Stimulated activated CD4-positive, alpha-beta T cell treated with anti-CD3 and anti-CD28 coated beads, Interleukin-4, amount 100 ng/mL, for 48 hours (primary cell): ENCODE measurements around the gene PLEKHG5.

Experiments
- DNase-seq, 2 donors: peaks; one replicate each; pipeline ENCODE4 v3.0.0-alpha.2; 2020; ENCODE audit warnings: low read depth in 2 of 2

PLEKHG5 gene, protein sequence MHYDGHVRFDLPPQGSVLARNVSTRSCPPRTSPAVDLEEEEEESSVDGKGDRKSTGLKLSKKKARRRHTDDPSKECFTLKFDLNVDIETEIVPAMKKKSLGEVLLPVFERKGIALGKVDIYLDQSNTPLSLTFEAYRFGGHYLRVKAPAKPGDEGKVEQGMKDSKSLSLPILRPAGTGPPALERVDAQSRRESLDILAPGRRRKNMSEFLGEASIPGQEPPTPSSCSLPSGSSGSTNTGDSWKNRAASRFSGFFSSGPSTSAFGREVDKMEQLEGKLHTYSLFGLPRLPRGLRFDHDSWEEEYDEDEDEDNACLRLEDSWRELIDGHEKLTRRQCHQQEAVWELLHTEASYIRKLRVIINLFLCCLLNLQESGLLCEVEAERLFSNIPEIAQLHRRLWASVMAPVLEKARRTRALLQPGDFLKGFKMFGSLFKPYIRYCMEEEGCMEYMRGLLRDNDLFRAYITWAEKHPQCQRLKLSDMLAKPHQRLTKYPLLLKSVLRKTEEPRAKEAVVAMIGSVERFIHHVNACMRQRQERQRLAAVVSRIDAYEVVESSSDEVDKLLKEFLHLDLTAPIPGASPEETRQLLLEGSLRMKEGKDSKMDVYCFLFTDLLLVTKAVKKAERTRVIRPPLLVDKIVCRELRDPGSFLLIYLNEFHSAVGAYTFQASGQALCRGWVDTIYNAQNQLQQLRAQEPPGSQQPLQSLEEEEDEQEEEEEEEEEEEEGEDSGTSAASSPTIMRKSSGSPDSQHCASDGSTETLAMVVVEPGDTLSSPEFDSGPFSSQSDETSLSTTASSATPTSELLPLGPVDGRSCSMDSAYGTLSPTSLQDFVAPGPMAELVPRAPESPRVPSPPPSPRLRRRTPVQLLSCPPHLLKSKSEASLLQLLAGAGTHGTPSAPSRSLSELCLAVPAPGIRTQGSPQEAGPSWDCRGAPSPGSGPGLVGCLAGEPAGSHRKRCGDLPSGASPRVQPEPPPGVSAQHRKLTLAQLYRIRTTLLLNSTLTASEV

DNA sequence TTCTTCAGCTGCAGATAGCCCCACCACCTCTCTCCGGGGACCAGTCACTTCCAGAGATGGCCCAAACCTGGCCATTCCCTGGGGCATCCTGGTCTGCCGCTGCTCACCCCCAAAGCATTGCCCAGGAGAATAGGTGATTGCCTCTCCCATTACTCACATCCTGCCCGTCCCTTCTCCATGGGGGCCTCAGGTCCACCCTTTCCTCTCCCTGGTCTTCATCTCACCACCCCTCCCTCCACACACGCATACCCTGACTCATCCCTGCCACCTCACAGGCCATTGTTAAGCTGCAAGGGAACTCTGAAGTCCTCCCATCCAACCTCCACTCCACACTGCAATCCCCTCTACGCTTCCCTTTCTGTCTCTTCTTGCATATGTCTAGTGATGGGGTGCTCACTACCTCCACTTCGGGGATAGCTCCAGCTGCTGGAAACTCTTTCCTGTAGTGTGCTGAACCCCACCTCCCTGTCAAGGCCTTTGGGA is at the start of gene PLEKHG5:
PLEKHG5 (minus strand) TSS at position 188 of the 483 bp plus-strand sequence. CDS start 14,096 bp downstream, outside the sequence.
- no peak for DNase-seq

DNA sequence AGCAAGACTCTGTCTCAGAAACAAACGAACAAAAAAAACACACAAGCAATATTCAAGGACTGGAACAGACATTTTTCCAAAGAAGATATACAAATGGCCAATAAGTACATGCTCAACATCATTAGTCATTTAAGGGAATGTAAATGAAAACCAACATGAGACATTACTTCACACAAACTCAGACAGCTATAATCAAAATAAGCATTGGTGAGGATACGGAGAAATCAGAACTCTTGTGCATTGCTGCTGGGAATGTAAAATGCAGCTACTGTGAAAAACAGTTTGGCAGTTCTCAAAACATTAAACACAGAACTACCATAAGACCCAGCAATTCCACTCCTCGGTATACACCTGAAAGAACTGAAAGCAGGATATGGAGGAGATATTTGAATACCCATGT is 47.5 kb upstream of the PLEKHG5 start:
- DNase-seq: no peak

DNA sequence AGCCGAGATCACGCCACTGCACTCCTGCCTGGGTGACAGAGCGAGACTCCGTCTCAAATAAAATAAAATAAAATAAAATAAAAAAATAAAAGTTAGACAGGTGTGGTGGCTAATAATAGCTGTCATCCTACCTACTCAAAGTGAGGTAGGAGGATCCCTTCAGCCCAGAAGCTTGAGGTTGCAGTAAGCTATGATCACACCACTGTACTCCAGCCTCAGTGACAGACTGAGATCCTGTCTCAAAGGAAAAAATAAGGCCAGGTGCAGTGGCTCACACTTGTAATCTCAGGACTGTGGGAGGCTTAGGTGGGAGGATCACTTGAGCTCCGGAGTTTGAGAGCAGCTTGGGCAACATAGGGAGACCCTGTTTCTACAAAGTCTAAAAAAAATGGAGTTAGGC is 44.8 kb upstream of the PLEKHG5 start:
- DNase-seq: no peak

GRCh38 chr1:6535214-6535613 is 43.7 kb upstream of the PLEKHG5 start:
- no peak for DNase-seq

DNA sequence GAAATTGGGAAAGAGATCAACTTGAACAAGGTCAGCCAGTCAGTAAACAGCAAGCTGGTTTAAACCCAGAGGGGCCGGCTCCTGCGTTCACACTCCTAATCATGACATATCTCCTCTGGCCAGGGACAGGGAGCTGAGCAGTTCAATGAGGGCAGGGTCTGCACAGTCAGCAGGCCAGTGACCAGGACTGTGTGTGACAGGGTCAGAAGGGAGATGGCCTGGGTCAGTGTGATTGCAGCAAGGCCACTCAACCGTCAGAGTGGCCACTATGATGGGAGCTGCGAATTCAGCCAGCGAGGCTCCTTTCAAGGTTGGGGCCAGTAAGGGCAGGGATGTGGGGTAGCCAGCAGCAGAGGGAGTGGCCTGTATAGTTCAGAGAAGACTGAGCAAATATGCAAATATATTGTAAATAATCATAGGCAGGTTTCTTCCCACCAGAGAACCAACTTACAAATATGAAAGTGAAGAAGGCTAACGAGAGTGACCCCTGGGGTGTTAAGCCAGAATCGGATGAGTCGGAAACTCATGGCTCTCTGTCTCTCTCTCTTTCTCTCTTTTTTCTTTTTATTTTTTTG is 42.9 kb upstream of the PLEKHG5 start:
- DNase-seq: no peak

DNA sequence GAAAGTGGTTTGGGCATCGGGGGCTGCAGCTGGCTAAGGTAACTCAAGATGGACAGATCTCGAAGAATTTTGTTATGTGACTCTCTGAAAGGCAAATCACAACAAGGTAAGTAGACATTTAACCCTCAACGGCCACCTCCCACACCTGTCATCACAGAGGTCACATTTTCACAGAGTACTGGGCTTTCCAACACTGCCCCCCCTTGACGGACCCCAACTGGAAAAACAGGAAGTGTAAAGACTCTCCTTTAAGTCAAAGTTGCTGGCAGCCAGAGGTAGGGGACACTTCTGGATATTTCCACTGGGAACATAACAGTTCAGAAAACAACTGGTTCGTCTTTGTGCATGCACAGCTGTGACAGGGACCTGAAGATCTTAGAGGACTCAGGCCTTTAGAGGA is 40.5 kb upstream of the PLEKHG5 start:
- no peak for DNase-seq

DNA sequence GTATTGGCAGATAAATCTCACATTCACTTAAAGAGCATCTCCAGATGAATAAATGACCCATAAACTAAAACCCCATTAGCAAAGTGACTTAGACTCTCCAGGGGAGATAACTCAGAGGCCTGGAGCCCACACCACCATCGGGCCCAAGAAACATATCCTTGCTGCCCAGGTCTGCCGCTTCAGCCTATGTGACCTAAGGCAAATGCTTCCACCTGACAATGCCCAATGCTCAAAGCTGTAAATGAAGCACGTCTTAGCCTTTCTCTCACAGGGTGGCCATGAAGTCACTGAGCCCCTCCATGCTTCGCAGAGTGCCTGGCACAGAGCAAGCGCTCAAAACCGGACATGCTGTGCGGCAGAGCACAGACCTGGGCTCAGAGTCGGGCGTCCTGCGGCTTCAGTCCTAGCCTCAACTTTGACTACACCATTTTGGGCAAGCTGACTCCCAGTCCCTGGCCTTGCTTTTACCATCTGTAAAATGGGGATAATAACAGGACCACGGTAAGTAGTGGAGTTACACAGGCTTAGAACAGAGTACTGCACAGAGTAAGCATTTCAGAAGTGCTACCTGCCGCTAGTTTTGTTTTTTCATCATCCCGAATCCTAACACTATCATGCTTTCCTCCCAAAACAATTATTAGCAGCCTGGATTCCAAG is 39.2 kb upstream of the PLEKHG5 start:
- no peak for DNase-seq

DNA sequence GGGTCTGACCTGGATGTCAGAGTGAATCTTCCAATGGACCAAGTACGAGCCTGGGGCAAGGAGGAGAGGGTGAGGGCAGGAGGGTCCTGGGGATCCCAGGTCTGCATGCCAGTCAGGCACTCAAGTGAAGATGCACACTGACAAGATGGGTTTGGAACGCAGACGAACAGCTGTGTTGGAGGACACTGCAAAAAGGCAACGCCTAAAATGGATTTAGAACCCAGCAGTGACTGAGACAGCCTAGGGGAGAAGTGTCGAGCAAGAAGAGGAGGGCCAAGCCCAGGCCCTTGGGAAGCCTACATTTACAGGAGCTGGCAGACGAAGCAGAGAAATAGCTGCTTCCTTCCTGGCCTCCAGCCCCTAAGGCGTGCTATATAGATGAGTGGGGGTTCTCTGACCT is 37.0 kb upstream of the PLEKHG5 start:
- DNase-seq: no peak

GRCh38 chr1:6526316-6526715 is 34.8 kb upstream of the PLEKHG5 start:
- no peak for DNase-seq

- no peak for DNase-seq
These were observed 32.1 kb upstream of the PLEKHG5 start for GRCh38 chr1:6523566-6523965.

DNA sequence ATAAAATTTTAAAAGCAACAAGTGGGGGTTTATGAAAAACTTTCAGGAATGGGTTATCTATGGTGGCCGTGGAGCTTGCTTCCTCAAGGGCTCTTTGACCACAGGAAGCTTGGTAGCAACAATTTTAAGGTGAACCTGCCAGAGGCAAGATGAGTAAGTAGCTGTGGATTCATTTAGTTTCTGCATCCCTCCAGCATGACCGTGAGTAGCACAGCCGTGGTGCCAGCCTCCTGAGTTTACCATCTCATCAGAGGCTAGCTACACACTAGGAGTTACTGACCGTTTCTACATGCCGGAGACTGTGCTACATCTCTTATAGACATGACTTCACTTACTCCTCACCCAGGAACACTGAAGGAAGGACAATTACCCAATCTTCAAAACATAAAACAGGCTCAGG is 30.1 kb upstream of the PLEKHG5 start:
- DNase-seq: no peak

GRCh38 chr1:6519935-6520671 is 28.6 kb upstream of the PLEKHG5 start:
- no peak for DNase-seq

DNA sequence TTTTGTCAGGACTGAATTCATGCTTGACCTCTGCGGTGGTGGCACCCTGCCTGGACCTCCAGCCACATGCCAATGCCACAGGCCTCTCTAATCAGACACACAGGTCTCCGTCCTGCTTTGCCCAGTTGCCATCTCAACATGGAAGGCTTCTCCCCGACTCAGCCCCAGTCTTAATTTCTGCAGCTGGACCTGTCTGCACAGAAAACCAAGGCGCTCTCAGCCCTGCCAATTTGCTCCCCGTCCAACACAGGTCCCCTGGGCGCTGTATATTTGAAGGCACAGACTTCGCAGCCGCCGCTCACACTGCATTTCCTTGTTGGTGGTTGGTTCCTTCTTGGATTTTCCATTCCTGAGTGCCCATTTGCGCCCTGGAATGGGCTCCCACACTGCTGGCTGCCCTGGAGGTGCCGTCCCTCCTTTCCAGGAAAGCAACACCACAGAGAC is 28.0 kb upstream of the PLEKHG5 start:
- DNase-seq: no peak

GRCh38 chr1:6517435-6517851 is 26.0 kb upstream of the PLEKHG5 start:
- DNase-seq: no peak

DNA sequence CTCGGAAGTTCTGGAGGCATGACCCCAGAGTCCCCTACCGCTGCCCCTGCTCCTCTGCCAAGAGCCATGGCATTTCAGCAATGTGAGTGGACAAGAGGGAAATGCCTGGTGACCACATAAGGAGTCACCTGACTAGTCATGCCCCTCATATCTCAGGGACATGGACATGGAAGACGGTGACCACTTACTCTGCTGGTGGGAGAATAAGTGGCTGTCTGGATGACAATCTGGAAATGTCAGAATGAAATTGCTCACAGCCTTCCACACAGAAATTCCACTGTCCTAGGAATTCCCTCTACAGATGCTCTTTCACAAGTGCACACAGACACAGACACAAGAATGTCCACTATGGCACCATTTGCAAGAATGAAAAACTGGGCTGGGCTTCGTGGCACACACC is 24.3 kb upstream of the PLEKHG5 start:
- no peak for DNase-seq

DNA sequence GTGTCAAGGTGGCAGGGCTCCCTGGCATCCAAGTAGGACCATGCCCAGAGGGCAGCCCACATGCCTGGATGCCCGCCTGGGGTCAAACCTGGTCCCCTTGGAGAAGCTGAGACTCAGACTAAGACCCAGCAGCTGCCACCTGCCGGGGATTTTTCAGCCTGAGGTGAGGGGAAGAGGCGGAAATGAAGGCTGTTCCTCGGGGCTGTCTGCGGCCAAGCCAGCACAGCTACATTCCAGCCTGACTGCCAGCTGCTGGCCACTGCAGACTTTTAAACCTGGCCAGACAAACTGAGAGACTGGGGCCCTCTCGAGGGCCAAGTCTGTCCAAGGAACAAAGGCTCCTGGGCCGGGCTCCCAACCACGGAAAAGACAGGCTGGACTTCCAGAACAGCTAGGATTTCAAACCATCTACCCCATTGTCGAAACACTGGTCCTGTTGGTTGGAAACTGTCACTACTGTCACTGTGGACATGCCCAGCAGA is 21.9 kb upstream of the PLEKHG5 start:
- no peak for DNase-seq

- DNase-seq: no peak
These were observed 21.4 kb upstream of the PLEKHG5 start for GRCh38 chr1:6512908-6513280.

GRCh38 chr1:6512245-6512907 is 20.9 kb upstream of the PLEKHG5 start:
- DNase-seq: no peak

DNA sequence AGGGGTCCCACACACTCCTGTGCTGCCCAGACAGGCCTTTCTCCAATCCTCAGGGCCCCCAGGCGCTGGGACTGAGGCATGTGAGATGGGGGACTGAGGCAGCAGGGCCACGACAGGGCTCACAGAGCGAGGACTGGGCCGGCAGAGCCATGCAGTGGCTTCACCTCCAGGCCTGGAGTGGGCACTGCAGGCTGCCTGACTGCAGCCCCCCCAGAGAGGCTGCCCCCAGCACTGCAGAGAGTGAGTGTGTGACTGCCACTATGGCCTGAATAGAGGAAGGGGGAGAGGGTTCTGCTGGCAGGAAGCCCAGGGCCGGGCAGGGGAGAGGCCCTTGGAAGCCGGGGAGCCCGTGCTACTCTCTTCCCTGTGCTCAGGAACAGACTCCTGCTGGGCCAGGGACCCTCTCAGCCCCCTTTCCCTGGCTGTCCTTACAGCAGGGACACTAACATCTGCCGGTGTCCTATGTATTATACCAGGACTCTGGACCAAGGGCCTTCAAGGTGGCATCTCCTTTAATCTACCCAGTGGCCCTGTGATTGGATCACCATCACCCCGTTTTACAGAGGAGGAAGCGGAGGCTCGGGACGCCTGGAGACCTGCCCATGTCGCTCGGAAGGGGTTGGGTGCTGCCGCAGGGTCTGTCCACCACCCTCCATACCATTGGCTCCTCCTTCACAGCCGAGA is 20.2 kb upstream of the PLEKHG5 start:
- no peak for DNase-seq

- DNase-seq: no peak
These were observed 19.6 kb upstream of the PLEKHG5 start for GRCh38 chr1:6511056-6511455.
